ENCODE results near the gene COL5A2. TPM values are rescaled to one million over a fixed set of nuclear protein-coding genes. Genes with fewer than 3 reads are reported as not detected.

Gene COL5A2
- polyA plus RNA-seq, 1 donor from 2014 or later = 3.6 TPM

- Histone ChIP-seq H3K79me2 (replicated peaks; ENCODE audit: insufficient read depth, low read length) (no peaks in the 10 kb centered on the region), H3K27me3 (ENCODE audit: insufficient read depth, low read depth, low read length) (no peaks in the 10 kb centered on the region), H3F3A (ENCODE audit: insufficient read depth, low read length, poor library complexity, severe bottlenecking) (no peaks in the 10 kb centered on the region), H2AFZ (ENCODE audit: low read depth, low read length) (no peak overlapping the region), H3K9ac (ENCODE audit: low read length) (no peak overlapping the region), H3K27ac (ENCODE audit: low read length) (no peak overlapping the region), H3K9me3 (ENCODE audit: low read length) (no peaks in the 10 kb centered on the region), H3K36me3 (ENCODE audit: insufficient read depth, low read length) (no peaks in the 10 kb centered on the region), H4K20me1 (ENCODE audit: insufficient read depth) (no peaks in the 10 kb centered on the region), H3K9me2 (ENCODE audit: insufficient read depth, low read length) (no peaks in the 10 kb centered on the region), H3K4me2 (ENCODE audit: low read length) (no peak overlapping the region), H3K4me3 (ENCODE audit: low read length) (no peak overlapping the region)
- TF ChIP-seq SMC3 (conservative IDR thresholded peaks at IDR 0.05; ENCODE audit: poor library complexity) (no peak), RAD21 (conservative IDR thresholded peaks at IDR 0.05) (no peak), TAF1 (IDR thresholded peaks at IDR 0.05; ENCODE audit: low read depth) (no peak)
These were observed 113.5 kb downstream of the COL5A2 start for GRCh38 chr2:189066037-189066436.

- Histone ChIP-seq H3K9me3 (ENCODE audit: low read length) (no peaks in the 10 kb centered on the region), H3K9ac (ENCODE audit: low read length) (no peak overlapping the region), H2AFZ (ENCODE audit: low read depth, low read length) (no peak overlapping the region), H3K79me2 (replicated peaks; ENCODE audit: insufficient read depth, low read length) (no peaks in the 10 kb centered on the region), H3K36me3 (ENCODE audit: insufficient read depth, low read length) (no peaks in the 10 kb centered on the region), H4K20me1 (ENCODE audit: insufficient read depth) (no peaks in the 10 kb centered on the region), H3K4me2 (ENCODE audit: low read length) (no peak overlapping the region), H3F3A (ENCODE audit: insufficient read depth, low read length, poor library complexity, severe bottlenecking) (no peaks in the 10 kb centered on the region), H3K27ac (ENCODE audit: low read length) (no peak overlapping the region), H3K27me3 (ENCODE audit: insufficient read depth, low read depth, low read length) (no peaks in the 10 kb centered on the region), H3K4me3 (ENCODE audit: low read length) (no peak overlapping the region), H3K9me2 (ENCODE audit: insufficient read depth, low read length) (no peaks in the 10 kb centered on the region)
- no peak for TF ChIP-seq RAD21 (conservative IDR thresholded peaks at IDR 0.05)
- no peak for TF ChIP-seq EP300 (conservative IDR thresholded peaks at IDR 0.05; ENCODE audit: poor library complexity, severe bottlenecking)
- no peak for TF ChIP-seq REST (IDR thresholded peaks at IDR 0.05; ENCODE audit: borderline replicate concordance)
- no peak for TF ChIP-seq POLR2AphosphoS5 (IDR thresholded peaks at IDR 0.05)
- TF ChIP-seq SMC3 (conservative IDR thresholded peaks at IDR 0.05; ENCODE audit: poor library complexity) = no peak
- no peak for TF ChIP-seq TAF1 (IDR thresholded peaks at IDR 0.05; ENCODE audit: low read depth)
- no peak for TF ChIP-seq CTCF (IDR thresholded peaks at IDR 0.05; ENCODE audit: poor library complexity, severe bottlenecking)
- no peak for TF ChIP-seq EZH2 (IDR thresholded peaks at IDR 0.05; ENCODE audit: borderline replicate concordance, insufficient read depth, low read length, poor library complexity, severe bottlenecking)
- no peak for TF ChIP-seq MXI1 (conservative IDR thresholded peaks at IDR 0.05; ENCODE audit: poor library complexity, severe bottlenecking)
These were observed 119.4 kb downstream of the COL5A2 start for GRCh38 chr2:189060096-189060642.
